ENCODE data around the gene CSPG4. TPM values are rescaled to one million over a fixed set of nuclear protein-coding genes. Genes with fewer than 3 reads are reported as not detected.

Gene CSPG4
- total and polyA plus RNA-seq, 12 donors: 7.4 to 19.8 (median 12.1) TPM

DNA sequence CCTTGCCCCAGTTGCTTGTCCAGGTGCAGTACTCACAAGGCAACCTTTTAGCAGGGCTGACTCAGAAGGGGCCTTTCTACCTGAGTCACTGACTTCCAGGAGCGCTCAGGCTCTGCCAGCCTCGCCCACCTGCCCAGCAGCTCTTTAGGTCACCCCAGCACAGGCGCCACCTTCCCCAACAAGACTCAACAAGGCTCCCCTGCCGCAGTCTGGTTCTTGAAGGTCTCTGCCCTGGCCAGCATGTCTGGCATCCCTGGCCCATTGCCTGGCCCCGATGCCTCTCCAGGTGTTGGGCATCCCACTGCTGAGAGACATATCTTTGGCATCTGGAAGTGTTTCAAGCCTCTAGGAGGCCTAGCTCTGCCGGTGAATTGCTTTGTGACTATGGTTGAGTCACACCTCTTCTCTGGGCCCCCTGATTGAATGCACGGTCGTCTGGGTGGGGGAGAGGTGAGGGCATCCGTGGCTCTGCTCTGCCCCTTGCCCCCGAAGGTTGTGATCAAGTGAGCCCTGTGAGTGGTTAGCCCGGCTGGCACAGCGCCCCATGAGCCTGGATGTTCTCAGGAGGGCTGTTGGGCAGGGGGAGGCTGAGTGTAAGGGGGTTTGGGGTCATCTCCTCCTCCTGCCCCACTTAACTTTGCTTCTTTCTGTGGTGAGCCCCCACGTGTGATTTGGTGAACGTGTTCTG, 43.3 kb downstream of the CSPG4 start:
- no peak overlapping the region for H3K4me3 ChIP-seq
- no peaks in the 10 kb centered on the region for H3K27me3 ChIP-seq
- DNase-seq (no peak), ATAC-seq (no peak)
- no peaks in the 10 kb centered on the region for H3K9me3 ChIP-seq
- peaks cover 28 to 71% (median 46%) of the 10 kb centered on the region in 9 donors for H3K4me1 ChIP-seq
- H3K27ac ChIP-seq: peak overlapping the region in 1 of 10 donors; percentile 6
- intact Hi-C loops (cut with DNase I): no loop called here
- 80 to 85% methylated on average over 14 of the region's 14 CpGs for WGBS, 2 donors
- H3K36me3 ChIP-seq: no peaks in the 10 kb centered on the region
- TF ChIP-seq, protein P1, sequence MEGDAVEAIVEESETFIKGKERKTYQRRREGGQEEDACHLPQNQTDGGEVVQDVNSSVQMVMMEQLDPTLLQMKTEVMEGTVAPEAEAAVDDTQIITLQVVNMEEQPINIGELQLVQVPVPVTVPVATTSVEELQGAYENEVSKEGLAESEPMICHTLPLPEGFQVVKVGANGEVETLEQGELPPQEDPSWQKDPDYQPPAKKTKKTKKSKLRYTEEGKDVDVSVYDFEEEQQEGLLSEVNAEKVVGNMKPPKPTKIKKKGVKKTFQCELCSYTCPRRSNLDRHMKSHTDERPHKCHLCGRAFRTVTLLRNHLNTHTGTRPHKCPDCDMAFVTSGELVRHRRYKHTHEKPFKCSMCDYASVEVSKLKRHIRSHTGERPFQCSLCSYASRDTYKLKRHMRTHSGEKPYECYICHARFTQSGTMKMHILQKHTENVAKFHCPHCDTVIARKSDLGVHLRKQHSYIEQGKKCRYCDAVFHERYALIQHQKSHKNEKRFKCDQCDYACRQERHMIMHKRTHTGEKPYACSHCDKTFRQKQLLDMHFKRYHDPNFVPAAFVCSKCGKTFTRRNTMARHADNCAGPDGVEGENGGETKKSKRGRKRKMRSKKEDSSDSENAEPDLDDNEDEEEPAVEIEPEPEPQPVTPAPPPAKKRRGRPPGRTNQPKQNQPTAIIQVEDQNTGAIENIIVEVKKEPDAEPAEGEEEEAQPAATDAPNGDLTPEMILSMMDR (IDR thresholded peaks at IDR 0.05): no peak

DNA sequence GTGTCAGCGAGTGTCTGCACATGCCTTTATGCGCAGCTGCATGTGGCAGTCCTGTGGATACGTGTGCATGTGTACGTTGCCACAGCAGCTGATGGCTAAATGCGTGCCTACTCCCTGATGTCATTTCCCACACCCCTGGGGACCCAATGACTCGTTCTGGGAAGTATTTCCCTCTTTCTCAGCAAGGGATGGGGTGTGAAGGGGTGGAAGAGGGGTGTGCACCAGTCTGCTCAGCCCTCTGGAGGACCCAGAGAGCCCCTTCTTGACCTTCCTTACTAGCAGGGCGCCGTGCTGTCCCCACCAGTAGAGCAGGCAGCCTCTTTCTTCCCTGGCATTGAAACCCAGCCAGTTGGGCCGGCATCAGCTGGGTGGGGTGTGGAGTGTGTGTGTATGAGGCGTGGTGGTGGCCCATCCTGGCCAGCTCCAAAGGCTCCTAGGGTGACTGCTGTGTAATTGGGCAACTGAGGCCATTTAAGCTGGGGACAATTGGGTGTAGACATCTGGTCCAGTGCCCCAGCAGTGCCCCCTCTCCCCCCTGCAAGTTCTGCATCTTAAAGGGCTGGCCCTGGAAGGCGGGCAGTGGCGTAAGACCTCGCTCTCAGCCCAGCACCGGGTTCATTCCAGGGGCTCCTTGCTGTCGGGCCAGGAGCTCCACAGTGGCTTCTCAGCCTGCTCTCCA, 45.7 kb downstream of the CSPG4 start:
- no peak overlapping the region for H3K4me3 ChIP-seq

DNA sequence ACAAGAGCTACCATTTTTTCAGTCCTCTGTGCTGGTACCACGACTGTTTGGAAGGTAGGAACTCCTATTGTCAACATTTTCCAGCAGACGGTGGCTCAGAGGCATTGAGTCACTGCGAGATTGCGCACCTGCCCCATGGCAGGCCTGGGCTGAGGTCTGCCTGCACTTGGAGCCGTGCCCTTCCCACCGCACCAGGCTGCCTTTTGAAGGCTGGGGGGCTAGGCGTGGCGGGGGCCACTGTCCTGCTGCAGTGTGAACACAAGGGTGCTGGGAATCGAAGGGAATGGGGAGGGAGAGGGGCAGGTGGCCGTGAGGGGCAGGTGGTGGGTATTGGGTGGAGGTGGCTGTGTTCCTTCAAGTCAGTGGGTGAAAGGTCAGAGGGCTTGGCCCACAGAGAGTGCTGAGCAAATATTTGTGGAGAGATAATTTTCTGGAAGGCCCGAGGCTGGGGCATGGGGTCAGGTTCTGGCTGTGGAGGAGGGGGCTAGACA, 48.7 kb downstream of the CSPG4 start:
- peaks cover 16 to 55% (median 42%) of the 10 kb centered on the region in 9 donors for H3K4me1 ChIP-seq
- TF ChIP-seq, protein P1 (IDR thresholded peaks at IDR 0.05): no peak

More for the DNA sequence above, 45.7 kb downstream of the CSPG4 start:
- 53 to 67% methylated on average over 15 of the region's 15 CpGs for WGBS, 2 donors
- TF ChIP-seq, protein P1 (IDR thresholded peaks at IDR 0.05): no peak
- H3K4me1 ChIP-seq: peaks cover 6 to 47% (median 25%) of the 10 kb centered on the region in 9 donors
- H3K9me3 ChIP-seq: no peaks in the 10 kb centered on the region
- no peaks in the 10 kb centered on the region for H3K27me3 ChIP-seq
- ATAC-seq (peak; percentile 48 to 87 (median 76)), DNase-seq (peak; percentile 42 to 86)
- intact Hi-C loops (cut with DNase I): no loop called here
- peak overlapping the region; percentile 26 to 90 (median 74) for H3K27ac ChIP-seq
- H3K36me3 ChIP-seq: peaks cover 0 to 11% (median 0%) of the 10 kb centered on the region in 9 donors

DNA sequence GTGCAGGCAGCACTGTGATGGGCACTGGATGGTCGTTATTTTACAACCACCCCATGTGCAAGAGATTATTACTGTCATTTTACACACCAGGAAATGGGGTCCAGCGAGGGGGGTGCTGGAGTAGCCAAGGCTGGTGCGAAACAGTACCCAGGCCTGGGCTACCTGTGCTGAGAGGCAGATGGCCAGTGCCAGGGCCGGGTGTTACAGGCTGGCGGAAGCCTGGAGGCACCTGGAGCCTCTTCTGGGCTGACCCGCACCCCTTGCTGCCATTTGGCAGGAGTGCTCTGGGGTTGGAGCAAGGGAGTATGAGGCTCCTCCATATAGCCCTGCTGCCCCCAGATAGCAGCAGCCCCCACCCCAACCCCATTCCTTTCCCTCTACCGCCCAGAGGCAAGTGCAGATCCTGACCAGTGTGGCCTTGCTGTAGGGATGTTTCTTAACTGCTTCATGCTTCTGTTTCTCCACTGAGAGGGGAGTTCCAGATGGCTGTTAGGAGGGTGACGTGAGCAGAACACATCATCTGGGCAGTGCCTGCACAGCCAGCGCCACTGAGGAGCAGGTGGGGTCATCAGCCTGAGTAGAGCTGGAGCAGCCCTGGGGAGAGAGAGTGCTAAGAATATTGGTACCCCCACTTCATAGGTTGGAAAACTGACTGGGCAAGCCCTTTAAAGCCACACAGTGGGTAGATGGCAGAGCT, 49.7 kb downstream of the CSPG4 start:
- H3K36me3 ChIP-seq: peaks cover 0 to 30% (median 3%) of the 10 kb centered on the region in 9 donors
- no peak overlapping the region for H3K4me3 ChIP-seq
- H3K27me3 ChIP-seq: no peaks in the 10 kb centered on the region
- 92 to 93% methylated on average over 9 of the region's 9 CpGs for WGBS, 2 donors
- TF ChIP-seq, protein P1 (IDR thresholded peaks at IDR 0.05): no peak
- intact Hi-C loops (cut with DNase I): no loop called here
- no peaks in the 10 kb centered on the region for H3K9me3 ChIP-seq
- ATAC-seq: no peak
- H3K4me1 ChIP-seq: peaks cover 16 to 61% (median 42%) of the 10 kb centered on the region in 9 donors
- H3K27ac ChIP-seq: peak overlapping the region in 2 of 10 donors; percentile 17 to 21
- DNase-seq: no peak

More for the DNA sequence above, 48.7 kb downstream of the CSPG4 start:
- H3K36me3 ChIP-seq: peaks cover 0 to 20% (median 0%) of the 10 kb centered on the region in 9 donors
- ATAC-seq: no peak
- H3K4me3 ChIP-seq: no peak overlapping the region
- 78 to 81% methylated on average over 11 of the region's 11 CpGs for WGBS, 2 donors
- no peaks in the 10 kb centered on the region for H3K27me3 ChIP-seq
- intact Hi-C loops (cut with DNase I): no loop called here
- H3K9me3 ChIP-seq: no peaks in the 10 kb centered on the region
- H3K27ac ChIP-seq: peak overlapping the region in 1 of 10 donors; percentile 23
- DNase-seq: no peak

Data from heart right ventricle (tissue), 16 donors.